ENCODE data around the gene GRHPR. TPM values are rescaled to one million over a fixed set of nuclear protein-coding genes. Genes with fewer than 3 reads are reported as not detected.

GRHPR gene
- polyA plus RNA-seq, 1 donor from 2014 or later = 128 TPM

DNA sequence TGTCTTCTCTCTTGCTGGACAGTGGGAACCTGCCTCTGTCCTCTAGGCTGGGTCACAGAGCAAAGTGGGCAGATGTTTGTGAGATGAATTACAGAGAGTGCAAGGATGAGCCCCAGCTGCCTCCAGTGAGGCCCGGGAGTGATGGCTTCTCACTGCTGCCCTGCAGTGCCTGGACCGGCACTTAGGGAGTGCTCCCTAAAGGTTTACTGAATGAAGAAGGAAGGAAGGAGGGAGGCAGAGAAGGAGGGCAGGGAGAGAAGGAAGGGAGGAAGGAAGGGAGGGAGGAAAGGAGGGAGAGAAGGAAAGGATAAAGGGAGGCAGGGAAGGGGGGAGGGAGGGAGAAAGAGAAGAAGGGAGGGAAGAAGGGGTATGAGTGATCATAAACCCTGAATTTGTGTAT is 42.7 kb upstream of the GRHPR start:
- H3K9ac ChIP-seq (ENCODE audit: low read length) = no peak overlapping the region
- H3K27me3 ChIP-seq (ENCODE audit: insufficient read depth, low read depth, low read length) = no peaks in the 10 kb centered on the region
- H3F3A ChIP-seq (ENCODE audit: insufficient read depth, low read length, poor library complexity, severe bottlenecking) = no peaks in the 10 kb centered on the region
- no peaks in the 10 kb centered on the region for H3K36me3 ChIP-seq (ENCODE audit: insufficient read depth, low read length)
- H3K4me2 ChIP-seq (ENCODE audit: low read length) = no peak overlapping the region
- H3K9me2 ChIP-seq (ENCODE audit: insufficient read depth, low read length) = no peaks in the 10 kb centered on the region
- no peak overlapping the region for H2AFZ ChIP-seq (ENCODE audit: low read depth, low read length)
- no peaks in the 10 kb centered on the region for H3K79me2 ChIP-seq (replicated peaks; ENCODE audit: insufficient read depth, low read length)
- H3K27ac ChIP-seq (ENCODE audit: low read length) = no peak overlapping the region
- no peaks in the 10 kb centered on the region for H3K9me3 ChIP-seq (ENCODE audit: low read length)
- H4K20me1 ChIP-seq (ENCODE audit: insufficient read depth) = no peaks in the 10 kb centered on the region
- no peak overlapping the region for H3K4me3 ChIP-seq (ENCODE audit: low read length)
- TF ChIP-seq, protein P1, sequence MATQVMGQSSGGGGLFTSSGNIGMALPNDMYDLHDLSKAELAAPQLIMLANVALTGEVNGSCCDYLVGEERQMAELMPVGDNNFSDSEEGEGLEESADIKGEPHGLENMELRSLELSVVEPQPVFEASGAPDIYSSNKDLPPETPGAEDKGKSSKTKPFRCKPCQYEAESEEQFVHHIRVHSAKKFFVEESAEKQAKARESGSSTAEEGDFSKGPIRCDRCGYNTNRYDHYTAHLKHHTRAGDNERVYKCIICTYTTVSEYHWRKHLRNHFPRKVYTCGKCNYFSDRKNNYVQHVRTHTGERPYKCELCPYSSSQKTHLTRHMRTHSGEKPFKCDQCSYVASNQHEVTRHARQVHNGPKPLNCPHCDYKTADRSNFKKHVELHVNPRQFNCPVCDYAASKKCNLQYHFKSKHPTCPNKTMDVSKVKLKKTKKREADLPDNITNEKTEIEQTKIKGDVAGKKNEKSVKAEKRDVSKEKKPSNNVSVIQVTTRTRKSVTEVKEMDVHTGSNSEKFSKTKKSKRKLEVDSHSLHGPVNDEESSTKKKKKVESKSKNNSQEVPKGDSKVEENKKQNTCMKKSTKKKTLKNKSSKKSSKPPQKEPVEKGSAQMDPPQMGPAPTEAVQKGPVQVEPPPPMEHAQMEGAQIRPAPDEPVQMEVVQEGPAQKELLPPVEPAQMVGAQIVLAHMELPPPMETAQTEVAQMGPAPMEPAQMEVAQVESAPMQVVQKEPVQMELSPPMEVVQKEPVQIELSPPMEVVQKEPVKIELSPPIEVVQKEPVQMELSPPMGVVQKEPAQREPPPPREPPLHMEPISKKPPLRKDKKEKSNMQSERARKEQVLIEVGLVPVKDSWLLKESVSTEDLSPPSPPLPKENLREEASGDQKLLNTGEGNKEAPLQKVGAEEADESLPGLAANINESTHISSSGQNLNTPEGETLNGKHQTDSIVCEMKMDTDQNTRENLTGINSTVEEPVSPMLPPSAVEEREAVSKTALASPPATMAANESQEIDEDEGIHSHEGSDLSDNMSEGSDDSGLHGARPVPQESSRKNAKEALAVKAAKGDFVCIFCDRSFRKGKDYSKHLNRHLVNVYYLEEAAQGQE (IDR thresholded peaks at IDR 0.05; ENCODE audit: borderline replicate concordance) = no peak
- TF ChIP-seq RAD21 (conservative IDR thresholded peaks at IDR 0.05) = no peak
- TF ChIP-seq EZH2 (IDR thresholded peaks at IDR 0.05; ENCODE audit: borderline replicate concordance, insufficient read depth, low read length, poor library complexity, severe bottlenecking) = no peak
- TF ChIP-seq TAF1 (IDR thresholded peaks at IDR 0.05; ENCODE audit: low read depth) = no peak
- TF ChIP-seq, protein P2, sequence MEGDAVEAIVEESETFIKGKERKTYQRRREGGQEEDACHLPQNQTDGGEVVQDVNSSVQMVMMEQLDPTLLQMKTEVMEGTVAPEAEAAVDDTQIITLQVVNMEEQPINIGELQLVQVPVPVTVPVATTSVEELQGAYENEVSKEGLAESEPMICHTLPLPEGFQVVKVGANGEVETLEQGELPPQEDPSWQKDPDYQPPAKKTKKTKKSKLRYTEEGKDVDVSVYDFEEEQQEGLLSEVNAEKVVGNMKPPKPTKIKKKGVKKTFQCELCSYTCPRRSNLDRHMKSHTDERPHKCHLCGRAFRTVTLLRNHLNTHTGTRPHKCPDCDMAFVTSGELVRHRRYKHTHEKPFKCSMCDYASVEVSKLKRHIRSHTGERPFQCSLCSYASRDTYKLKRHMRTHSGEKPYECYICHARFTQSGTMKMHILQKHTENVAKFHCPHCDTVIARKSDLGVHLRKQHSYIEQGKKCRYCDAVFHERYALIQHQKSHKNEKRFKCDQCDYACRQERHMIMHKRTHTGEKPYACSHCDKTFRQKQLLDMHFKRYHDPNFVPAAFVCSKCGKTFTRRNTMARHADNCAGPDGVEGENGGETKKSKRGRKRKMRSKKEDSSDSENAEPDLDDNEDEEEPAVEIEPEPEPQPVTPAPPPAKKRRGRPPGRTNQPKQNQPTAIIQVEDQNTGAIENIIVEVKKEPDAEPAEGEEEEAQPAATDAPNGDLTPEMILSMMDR (IDR thresholded peaks at IDR 0.05; ENCODE audit: poor library complexity, severe bottlenecking) = no peak
- TF ChIP-seq SMC3 (conservative IDR thresholded peaks at IDR 0.05; ENCODE audit: poor library complexity) = no peak
- TF ChIP-seq POLR2AphosphoS5 (IDR thresholded peaks at IDR 0.05) = no peak
- no peak for TF ChIP-seq EP300 (conservative IDR thresholded peaks at IDR 0.05; ENCODE audit: poor library complexity, severe bottlenecking)

DNA sequence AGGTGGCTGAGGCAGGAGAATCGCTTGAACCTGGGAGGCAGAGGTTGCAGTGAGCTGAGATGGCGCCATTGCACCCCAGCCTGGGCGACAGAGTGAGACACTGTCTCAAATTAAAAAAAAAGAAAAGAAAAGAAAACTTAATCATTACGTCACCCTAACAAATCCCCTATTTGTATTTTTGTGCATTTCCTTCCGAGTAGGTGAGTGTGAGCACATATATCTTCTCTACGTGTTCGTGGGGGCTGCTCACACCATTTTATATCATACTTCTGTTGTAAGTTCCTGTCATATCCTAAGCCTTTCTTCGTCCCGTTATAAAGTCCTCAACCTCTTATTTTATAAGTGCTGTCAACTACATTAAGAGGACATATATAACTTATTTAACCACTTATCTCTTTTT is 41.9 kb upstream of the GRHPR start:
- Histone ChIP-seq H3K9me3 (ENCODE audit: low read length) (no peaks in the 10 kb centered on the region), H4K20me1 (ENCODE audit: insufficient read depth) (no peaks in the 10 kb centered on the region), H3K4me3 (ENCODE audit: low read length) (no peak overlapping the region), H3F3A (ENCODE audit: insufficient read depth, low read length, poor library complexity, severe bottlenecking) (no peaks in the 10 kb centered on the region), H3K36me3 (ENCODE audit: insufficient read depth, low read length) (no peaks in the 10 kb centered on the region), H3K9ac (ENCODE audit: low read length) (no peak overlapping the region), H3K9me2 (ENCODE audit: insufficient read depth, low read length) (no peaks in the 10 kb centered on the region), H3K4me2 (ENCODE audit: low read length) (no peak overlapping the region), H3K27ac (ENCODE audit: low read length) (no peak overlapping the region), H3K79me2 (replicated peaks; ENCODE audit: insufficient read depth, low read length) (no peaks in the 10 kb centered on the region), H3K27me3 (ENCODE audit: insufficient read depth, low read depth, low read length) (no peaks in the 10 kb centered on the region), H2AFZ (ENCODE audit: low read depth, low read length) (no peak overlapping the region)
- TF ChIP-seq SMC3 (conservative IDR thresholded peaks at IDR 0.05; ENCODE audit: poor library complexity) (no peak), EZH2 (IDR thresholded peaks at IDR 0.05; ENCODE audit: borderline replicate concordance, insufficient read depth, low read length, poor library complexity, severe bottlenecking) (no peak), MXI1 (conservative IDR thresholded peaks at IDR 0.05; ENCODE audit: poor library complexity, severe bottlenecking) (no peak), TAF1 (IDR thresholded peaks at IDR 0.05; ENCODE audit: low read depth) (no peak), RAD21 (conservative IDR thresholded peaks at IDR 0.05) (no peak), POLR2AphosphoS5 (IDR thresholded peaks at IDR 0.05) (no peak), EP300 (conservative IDR thresholded peaks at IDR 0.05; ENCODE audit: poor library complexity, severe bottlenecking) (no peak)
- TF ChIP-seq, protein P1 (IDR thresholded peaks at IDR 0.05; ENCODE audit: borderline replicate concordance) = no peak
- TF ChIP-seq, protein P2 (IDR thresholded peaks at IDR 0.05; ENCODE audit: poor library complexity, severe bottlenecking) = no peak
